Epithelial cell of esophagus (primary cell): Measurements from ENCODE around the gene PLIN5.

Experiments
- DNase-seq: peaks from one replicate; pipeline ENCODE4 v3.0.0; 2010; ENCODE audit warnings: low read depth
- H3K4me3 ChIP-seq: 2 replicates; pipeline ENCODE4 v1.5.1; 2011; ENCODE audit warnings: mild to moderate bottlenecking, low read length, control low read depth
- CTCF ChIP-seq: IDR thresholded peaks from 2 replicates; pipeline ENCODE4 v1.5.1; 2011; ENCODE audit warnings: low read depth, mild to moderate bottlenecking, low read length, control low read depth, inconsistent platforms; ENCODE audit not compliant: insufficient read depth; ENCODE audit errors: missing control alignments

Gene PLIN5

GRCh38 chr19:4517451-4518057 lies 17.5 kb downstream of the PLIN5 start:
- no peak for TF ChIP-seq CTCF
- no peak overlapping the region for H3K4me3 ChIP-seq
- no peak for DNase-seq

- H3K4me3 ChIP-seq, result no peak overlapping the region
- no peak for TF ChIP-seq CTCF
- DNase-seq, result no peak
Measured at GRCh38 chr19:4516939-4517300, 18.1 kb downstream of the PLIN5 start.

DNA sequence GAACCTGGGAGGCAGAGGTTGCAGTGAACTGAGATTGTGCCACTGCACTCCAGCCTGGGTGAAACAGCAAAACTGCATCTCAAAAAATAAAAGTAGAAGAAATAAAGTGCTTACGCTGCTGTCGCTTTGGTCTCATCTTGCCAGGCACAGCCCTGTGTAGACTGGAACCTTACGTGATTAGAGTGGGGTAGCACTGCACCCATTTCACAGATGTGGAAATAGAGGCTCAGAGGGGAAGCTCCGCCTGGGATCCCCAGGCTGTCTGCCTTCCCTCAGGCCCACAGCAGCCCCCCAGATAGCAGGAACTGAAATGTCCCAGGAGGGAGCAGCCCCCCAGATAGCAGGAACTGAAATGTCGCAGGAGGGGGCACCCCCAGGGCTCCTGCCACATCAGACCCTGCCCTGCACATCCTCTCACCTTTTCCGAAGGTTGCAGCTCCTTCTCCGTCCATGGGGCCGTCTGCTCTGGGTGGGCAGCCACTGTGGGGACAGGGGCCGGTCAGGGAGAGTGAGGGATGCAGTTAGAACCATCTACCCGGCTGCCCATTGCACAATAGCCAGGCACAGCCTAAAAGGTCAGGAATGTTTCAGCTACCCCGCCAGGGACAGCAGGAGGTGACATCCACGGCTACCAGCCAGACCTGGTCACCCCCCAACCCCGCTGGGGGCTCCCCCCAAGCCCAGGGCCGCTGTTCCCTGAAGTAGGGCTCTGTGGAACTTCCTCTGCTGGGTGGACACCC lies 18.7 kb downstream of the PLIN5 start:
- H3K4me3 ChIP-seq, result no peak overlapping the region
- TF ChIP-seq CTCF, result no peak

DNA sequence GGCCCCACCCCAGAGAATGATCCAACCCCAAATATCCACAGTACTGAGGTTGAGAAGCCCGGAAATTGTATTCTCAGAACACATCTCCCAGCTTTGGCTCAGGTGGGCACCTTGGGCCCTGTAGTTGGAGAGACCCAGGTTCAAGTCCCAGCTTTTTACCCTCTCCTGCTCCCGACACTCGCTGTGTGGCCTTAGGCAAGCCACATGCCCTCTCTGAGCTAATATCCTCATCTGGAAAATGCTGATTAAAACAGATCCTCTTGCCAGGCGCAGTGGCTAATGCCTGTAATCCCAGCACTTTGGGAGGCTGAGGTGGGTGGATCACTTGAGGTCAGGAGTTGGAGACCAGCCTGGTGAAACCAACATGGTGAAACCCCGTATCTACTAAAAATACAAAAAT lies 19.3 kb downstream of the PLIN5 start:
- H3K4me3 ChIP-seq, result no peak overlapping the region
- no peak for DNase-seq
- no peak for TF ChIP-seq CTCF

More for the DNA sequence above, 18.7 kb downstream of the PLIN5 start:
- DNase-seq, result no peak

GRCh38 chr19:4513248-4513647 lies 21.8 kb downstream of the PLIN5 start:
- DNase-seq, result no peak
- no peak overlapping the region for H3K4me3 ChIP-seq
- TF ChIP-seq CTCF, result no peak

DNA sequence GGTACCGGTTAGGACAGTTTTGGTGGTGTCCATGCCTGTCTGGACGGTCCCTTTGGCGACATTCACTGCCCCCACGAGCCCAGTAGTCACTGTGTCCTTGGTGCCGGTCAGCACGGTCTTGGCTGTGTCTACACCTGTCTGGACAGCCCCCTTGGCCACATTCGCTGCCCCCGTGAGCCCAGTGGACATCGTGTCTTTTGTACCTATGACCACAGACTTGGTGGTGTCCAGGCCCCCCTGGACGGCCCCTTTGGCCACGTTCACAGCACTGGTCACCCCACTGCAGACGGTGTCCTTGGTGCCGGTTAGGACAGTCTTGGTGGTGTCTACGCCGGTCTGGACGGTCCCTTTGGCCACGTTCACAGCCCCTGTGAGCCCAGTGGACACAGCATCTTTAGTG lies 23.0 kb downstream of the PLIN5 start:
- no peak for TF ChIP-seq CTCF
- H3K4me3 ChIP-seq, result no peak overlapping the region
- no peak for DNase-seq
